OCI-LY1 (cell line): ENCODE results near the gene SLC25A11.

Experiments used
- H2AFZ ChIP-seq: fragments of 200-600 bp; sonication (generic), shearing (Covaris generic); 2 replicates; pipeline ENCODE4 v1.6.0; 2014; ENCODE audit warnings: antibody characterized with exemption, mild to moderate bottlenecking, low read length
- H3F3A ChIP-seq: fragments of 200-600 bp; sonication (generic), shearing (Covaris generic); 2 replicates; pipeline ENCODE4 v1.6.0; 2014; ENCODE audit warnings: mild to moderate bottlenecking, antibody characterized with exemption, low read length, moderate library complexity; ENCODE audit not compliant: insufficient read depth
- H3K27ac ChIP-seq: fragments of 200-600 bp; sonication (generic); 2 replicates; pipeline ENCODE4 v1.5.1; 2014; ENCODE audit warnings: low read length, mixed run types, mild to moderate bottlenecking, low read depth; ENCODE audit not compliant: poor library complexity, severe bottlenecking
- H3K27me3 ChIP-seq: fragments of 200-600 bp; sonication (generic); 2 replicates; pipeline ENCODE4 v1.6.0; 2014; ENCODE audit warnings: antibody characterized with exemption, mild to moderate bottlenecking, low read length, moderate library complexity; ENCODE audit not compliant: insufficient read depth
- H3K36me3 ChIP-seq: fragments of 200-600 bp; sonication (generic); 2 replicates; pipeline ENCODE4 v1.6.1; 2014; ENCODE audit warnings: mild to moderate bottlenecking, antibody characterized with exemption, low read length, moderate library complexity, mixed read lengths; ENCODE audit not compliant: insufficient read depth
- H3K4me1 ChIP-seq: fragments of 200-600 bp; sonication (generic); 2 replicates; pipeline ENCODE4 v1.5.1; 2014; ENCODE audit warnings: mild to moderate bottlenecking, low read length, moderate library complexity; ENCODE audit not compliant: insufficient read depth, severe bottlenecking
- H3K4me2 ChIP-seq: fragments of 200-600 bp; sonication (generic), shearing (Covaris generic); 2 replicates; pipeline ENCODE4 v1.6.1; 2014; ENCODE audit warnings: low read length
- H3K4me3 ChIP-seq: fragments of 200-600 bp; sonication (generic); 2 replicates; pipeline ENCODE4 v1.5.1; 2014; ENCODE audit warnings: low read length, low read depth, mild to moderate bottlenecking, mixed read lengths; ENCODE audit not compliant: poor library complexity, severe bottlenecking
- H3K79me2 ChIP-seq: fragments of 200-600 bp; shearing (Covaris generic); 2 replicates; pipeline ENCODE4 v1.6.1; 2016; ENCODE audit warnings: mixed run types, low read length, mixed read lengths; ENCODE audit not compliant: insufficient read depth
- H3K9ac ChIP-seq: fragments of 200-600 bp; sonication (generic), shearing (Covaris generic); 2 replicates; pipeline ENCODE4 v1.6.1; 2014; ENCODE audit warnings: mild to moderate bottlenecking, low read length, mixed read lengths
- H3K9me2 ChIP-seq: fragments of 200-600 bp; sonication (generic), shearing (Covaris generic); 2 replicates; pipeline ENCODE4 v1.6.1; 2014; ENCODE audit warnings: low read depth, mild to moderate bottlenecking, low read length, mixed read lengths
- H3K9me3 ChIP-seq: fragments of 200-600 bp; shearing (Covaris generic); 2 replicates; pipeline ENCODE4 v1.6.1; 2014; ENCODE audit warnings: low read length, mixed read lengths
- H4K20me1 ChIP-seq: fragments of 200-600 bp; sonication (generic), shearing (Covaris generic); 2 replicates; pipeline ENCODE4 v1.6.0; 2016; ENCODE audit warnings: mild to moderate bottlenecking, low read length; ENCODE audit not compliant: insufficient read depth
- EZH2 ChIP-seq: fragments of 200-600 bp; sonication (generic), shearing (Covaris generic); IDR thresholded peaks from 2 replicates; pipeline ENCODE4 v1.8.0; 2017; ENCODE audit warnings: borderline replicate concordance, mixed run types, mild to moderate bottlenecking, antibody characterized with exemption, low read length, moderate library complexity, mixed read lengths
- TF ChIP-seq, protein P1 (sequence below): fragments of 200-600 bp; sonication (generic), shearing (Covaris generic); IDR thresholded peaks from 2 replicates; pipeline ENCODE4 v1.5.1; 2017; ENCODE audit warnings: mild to moderate bottlenecking, antibody characterized with exemption, low read length, moderate library complexity, mixed read lengths

The SLC25A11 gene

DNA sequence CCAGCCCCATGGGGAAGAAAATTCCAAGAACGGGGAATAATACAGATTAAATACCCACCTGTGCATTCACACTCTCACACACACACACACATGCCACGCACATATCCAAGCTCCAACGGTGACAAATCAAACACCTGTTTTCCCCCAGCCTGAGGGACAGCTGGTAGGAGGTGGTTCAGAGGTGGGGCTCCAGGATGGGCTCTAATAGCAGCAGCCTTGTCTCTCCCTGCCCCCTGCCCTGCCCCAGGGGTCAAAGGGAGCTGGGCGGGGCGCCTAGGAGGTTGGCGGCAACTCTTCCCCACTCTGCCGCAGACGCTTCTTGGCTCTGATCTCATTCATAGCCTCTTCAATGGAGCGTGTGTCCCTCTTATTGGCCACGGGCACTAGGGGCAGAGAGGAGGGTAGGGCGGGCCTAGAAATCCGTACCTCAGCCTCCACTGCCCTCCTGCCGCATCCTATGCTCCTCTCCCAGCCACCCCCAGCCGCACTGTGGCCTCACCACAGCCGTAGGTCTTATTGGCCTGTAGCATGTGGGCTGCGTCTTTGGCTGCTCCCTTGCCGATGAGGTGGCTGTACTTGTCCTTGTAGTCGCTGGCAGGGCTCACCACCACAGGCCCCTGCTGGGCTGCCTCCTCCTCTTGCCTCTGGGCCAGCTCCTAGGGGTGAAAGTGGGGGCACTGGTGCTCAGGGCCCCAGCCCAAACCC lies 19.6 kb upstream of the SLC25A11 start:
- no peaks in the 10 kb centered on the region for H3K9me2 ChIP-seq
- no peaks in the 10 kb centered on the region for H3K9me3 ChIP-seq
- no peaks in the 10 kb centered on the region for H3K79me2 ChIP-seq
- peaks cover 18% of the 10 kb centered on the region for H3K36me3 ChIP-seq
- no peaks in the 10 kb centered on the region for H3F3A ChIP-seq
- no peak overlapping the region for H3K27ac ChIP-seq
- H2AFZ ChIP-seq: no peak overlapping the region
- H4K20me1 ChIP-seq: no peaks in the 10 kb centered on the region
- H3K4me3 ChIP-seq: no peak overlapping the region
- no peaks in the 10 kb centered on the region for H3K27me3 ChIP-seq
- H3K9ac ChIP-seq: no peak overlapping the region
- TF ChIP-seq EZH2: no peak
- TF ChIP-seq, protein P1, sequence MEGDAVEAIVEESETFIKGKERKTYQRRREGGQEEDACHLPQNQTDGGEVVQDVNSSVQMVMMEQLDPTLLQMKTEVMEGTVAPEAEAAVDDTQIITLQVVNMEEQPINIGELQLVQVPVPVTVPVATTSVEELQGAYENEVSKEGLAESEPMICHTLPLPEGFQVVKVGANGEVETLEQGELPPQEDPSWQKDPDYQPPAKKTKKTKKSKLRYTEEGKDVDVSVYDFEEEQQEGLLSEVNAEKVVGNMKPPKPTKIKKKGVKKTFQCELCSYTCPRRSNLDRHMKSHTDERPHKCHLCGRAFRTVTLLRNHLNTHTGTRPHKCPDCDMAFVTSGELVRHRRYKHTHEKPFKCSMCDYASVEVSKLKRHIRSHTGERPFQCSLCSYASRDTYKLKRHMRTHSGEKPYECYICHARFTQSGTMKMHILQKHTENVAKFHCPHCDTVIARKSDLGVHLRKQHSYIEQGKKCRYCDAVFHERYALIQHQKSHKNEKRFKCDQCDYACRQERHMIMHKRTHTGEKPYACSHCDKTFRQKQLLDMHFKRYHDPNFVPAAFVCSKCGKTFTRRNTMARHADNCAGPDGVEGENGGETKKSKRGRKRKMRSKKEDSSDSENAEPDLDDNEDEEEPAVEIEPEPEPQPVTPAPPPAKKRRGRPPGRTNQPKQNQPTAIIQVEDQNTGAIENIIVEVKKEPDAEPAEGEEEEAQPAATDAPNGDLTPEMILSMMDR: no peak
- H3K4me1 ChIP-seq: no peaks in the 10 kb centered on the region
- no peak overlapping the region for H3K4me2 ChIP-seq

DNA sequence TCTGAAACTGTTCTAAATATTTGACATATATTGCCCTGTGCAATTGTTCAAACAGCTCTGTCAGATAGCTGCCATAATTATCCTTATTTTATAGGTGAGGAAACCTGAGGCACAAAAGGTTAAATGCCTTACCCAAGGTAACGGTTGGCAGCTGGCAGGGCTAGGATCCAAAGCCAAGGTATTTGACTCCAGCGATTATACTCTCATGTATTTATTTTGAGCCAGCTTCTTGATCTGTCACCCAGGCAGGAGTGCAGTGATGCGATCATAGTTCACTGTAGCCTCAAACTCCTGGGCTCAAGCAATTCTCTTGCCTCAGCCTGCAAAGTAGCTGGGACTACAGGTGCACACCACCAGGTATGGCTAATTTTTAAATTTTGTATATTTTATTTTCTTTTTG lies 18.3 kb upstream of the SLC25A11 start:
- Histone ChIP-seq H2AFZ (no peak overlapping the region), H3K4me1 (no peaks in the 10 kb centered on the region), H3K9ac (no peak overlapping the region), H3K79me2 (no peaks in the 10 kb centered on the region), H3K36me3 (peaks cover 18% of the 10 kb centered on the region), H3K9me2 (no peaks in the 10 kb centered on the region), H3K9me3 (no peaks in the 10 kb centered on the region), H4K20me1 (no peaks in the 10 kb centered on the region), H3K4me3 (no peak overlapping the region), H3K4me2 (no peak overlapping the region), H3F3A (no peaks in the 10 kb centered on the region), H3K27ac (no peak overlapping the region), H3K27me3 (no peaks in the 10 kb centered on the region)
- TF ChIP-seq, protein P1: no peak
- no peak for TF ChIP-seq EZH2

DNA sequence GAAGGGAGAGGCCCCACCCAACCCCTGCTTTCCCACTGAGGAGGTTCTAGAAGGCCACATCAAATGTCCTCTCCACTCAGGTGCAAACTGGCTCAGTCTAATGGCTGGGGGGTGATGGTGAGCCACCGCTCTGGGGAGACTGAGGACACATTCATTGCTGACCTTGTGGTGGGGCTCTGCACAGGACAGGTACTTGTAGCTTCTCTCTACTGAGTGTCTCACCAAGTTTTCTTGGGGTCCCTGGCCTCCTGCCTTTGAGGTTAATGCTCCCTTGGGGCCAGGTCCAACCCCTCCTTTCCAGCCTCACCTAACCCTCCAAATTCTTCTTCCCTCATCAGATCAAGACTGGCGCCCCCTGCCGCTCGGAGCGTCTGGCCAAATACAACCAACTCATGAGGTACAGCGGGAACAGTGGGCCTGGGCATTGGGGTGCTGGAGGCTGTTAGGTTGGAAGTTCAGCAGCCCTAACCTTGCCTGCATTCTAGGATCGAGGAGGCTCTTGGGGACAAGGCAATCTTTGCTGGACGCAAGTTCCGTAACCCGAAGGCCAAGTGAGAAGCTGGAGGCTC lies 16.7 kb upstream of the SLC25A11 start:
- H3K36me3 ChIP-seq: peaks cover 18% of the 10 kb centered on the region
- no peaks in the 10 kb centered on the region for H3F3A ChIP-seq
- TF ChIP-seq, protein P1: peak; percentile 91
- no peak for TF ChIP-seq EZH2

More for the DNA sequence above, 16.7 kb upstream of the SLC25A11 start:
- H3K27me3 ChIP-seq: no peaks in the 10 kb centered on the region
- no peaks in the 10 kb centered on the region for H3K9me3 ChIP-seq
- H2AFZ ChIP-seq: no peak overlapping the region
- no peak overlapping the region for H3K9ac ChIP-seq
- H3K9me2 ChIP-seq: no peaks in the 10 kb centered on the region
- H3K4me2 ChIP-seq: no peak overlapping the region
- H3K4me3 ChIP-seq: no peak overlapping the region
- H3K79me2 ChIP-seq: no peaks in the 10 kb centered on the region
- H4K20me1 ChIP-seq: no peaks in the 10 kb centered on the region
- H3K4me1 ChIP-seq: no peaks in the 10 kb centered on the region
- H3K27ac ChIP-seq: no peak overlapping the region
